Body of pancreas (tissue), 4 donors: Measurements from ENCODE around the gene PPM1H.

Source experiments
- POLR2A ChIP-seq, 3 donors: fragments of 450-650 bp; IDR thresholded peaks; one replicate each; pipeline ENCODE4 v1.6.1; 2016; ENCODE audit warnings: antibody characterized with exemption in 3 of 3, mild to moderate bottlenecking in 2 of 3
- TF ChIP-seq, protein P1 (sequence below), 7 experiments: fragments of 450-650 bp in 4 of 7; fragments of 200-600 bp in 3 of 7; sonication (generic) in 3 of 7; IDR thresholded peaks; one replicate each; pipeline ENCODE4 v1.5.1; 2016 to 2019; ENCODE audit warnings: antibody characterized with exemption in 7 of 7

DNA sequence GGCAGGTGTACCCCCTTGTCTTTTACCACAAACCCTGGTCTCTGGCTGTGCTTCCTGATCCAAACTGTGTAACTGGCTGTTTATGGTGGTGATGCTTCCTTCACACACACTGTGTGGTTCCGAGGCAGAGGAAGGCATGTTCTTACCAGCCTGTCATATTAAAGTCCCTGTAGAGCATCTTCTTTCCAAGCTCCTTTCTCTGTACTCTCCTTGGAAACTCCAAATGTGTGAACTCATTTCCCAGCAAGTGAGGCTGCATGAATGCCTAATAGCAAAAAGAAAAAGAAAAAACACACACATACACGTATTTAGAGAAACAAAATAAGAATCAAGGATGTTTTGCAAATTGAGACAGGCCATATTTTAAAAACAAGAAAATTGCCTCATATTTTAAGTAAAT is 214.9 kb downstream of the PPM1H start:
- TF ChIP-seq, protein P1, sequence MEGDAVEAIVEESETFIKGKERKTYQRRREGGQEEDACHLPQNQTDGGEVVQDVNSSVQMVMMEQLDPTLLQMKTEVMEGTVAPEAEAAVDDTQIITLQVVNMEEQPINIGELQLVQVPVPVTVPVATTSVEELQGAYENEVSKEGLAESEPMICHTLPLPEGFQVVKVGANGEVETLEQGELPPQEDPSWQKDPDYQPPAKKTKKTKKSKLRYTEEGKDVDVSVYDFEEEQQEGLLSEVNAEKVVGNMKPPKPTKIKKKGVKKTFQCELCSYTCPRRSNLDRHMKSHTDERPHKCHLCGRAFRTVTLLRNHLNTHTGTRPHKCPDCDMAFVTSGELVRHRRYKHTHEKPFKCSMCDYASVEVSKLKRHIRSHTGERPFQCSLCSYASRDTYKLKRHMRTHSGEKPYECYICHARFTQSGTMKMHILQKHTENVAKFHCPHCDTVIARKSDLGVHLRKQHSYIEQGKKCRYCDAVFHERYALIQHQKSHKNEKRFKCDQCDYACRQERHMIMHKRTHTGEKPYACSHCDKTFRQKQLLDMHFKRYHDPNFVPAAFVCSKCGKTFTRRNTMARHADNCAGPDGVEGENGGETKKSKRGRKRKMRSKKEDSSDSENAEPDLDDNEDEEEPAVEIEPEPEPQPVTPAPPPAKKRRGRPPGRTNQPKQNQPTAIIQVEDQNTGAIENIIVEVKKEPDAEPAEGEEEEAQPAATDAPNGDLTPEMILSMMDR (IDR thresholded peaks at IDR 0.05), result no peak
- TF ChIP-seq POLR2A (IDR thresholded peaks at IDR 0.05), result no peak
